ENCODE data around the gene MYL11.
A peak's percentile ranks its signal among the peaks of the same experiment; 100 is the strongest.

Gene MYL11

GRCh38 chr16:30369091-30369937, 5.3 kb upstream of the MYL11 start:
- H3F3A ChIP-seq (ENCODE audit: insufficient read depth, low read length) = peaks cover 14% of the 10 kb centered on the region
- H3K36me3 ChIP-seq (replicated peaks; ENCODE audit: insufficient read depth, low read length) = no peaks in the 10 kb centered on the region
- peak overlapping the region; percentile 96 for H3K4me3 ChIP-seq (ENCODE audit: low read length)
- DNase-seq = peak; percentile 26
- H3K27ac ChIP-seq (ENCODE audit: low read length) = no peak overlapping the region; the same call in 1 of the 2 replicates
- H3K9ac ChIP-seq (ENCODE audit: low read length) = peak overlapping the region; percentile 81
- H2AFZ ChIP-seq (ENCODE audit: low read length) = no peak overlapping the region
- peak overlapping the region; percentile 97 for H3K4me2 ChIP-seq (ENCODE audit: low read depth, low read length)
- no peaks in the 10 kb centered on the region for H3K9me2 ChIP-seq (replicated peaks; ENCODE audit: insufficient read depth, low read length)
- no peak for TF ChIP-seq CTCF (IDR thresholded peaks at IDR 0.05; ENCODE audit: low read length)
- peaks cover 56% of the 10 kb centered on the region for H3K79me2 ChIP-seq (ENCODE audit: low read length)
- H4K20me1 ChIP-seq (ENCODE audit: insufficient read depth, low read length) = peaks cover 13% of the 10 kb centered on the region
- H3K9me3 ChIP-seq (replicated peaks; ENCODE audit: insufficient read depth, low read length) = no peaks in the 10 kb centered on the region
- peaks cover 18% of the 10 kb centered on the region for H3K4me1 ChIP-seq (ENCODE audit: low read length)
- no peaks in the 10 kb centered on the region for H3K27me3 ChIP-seq (replicated peaks; ENCODE audit: insufficient read depth, low read length)

DNA sequence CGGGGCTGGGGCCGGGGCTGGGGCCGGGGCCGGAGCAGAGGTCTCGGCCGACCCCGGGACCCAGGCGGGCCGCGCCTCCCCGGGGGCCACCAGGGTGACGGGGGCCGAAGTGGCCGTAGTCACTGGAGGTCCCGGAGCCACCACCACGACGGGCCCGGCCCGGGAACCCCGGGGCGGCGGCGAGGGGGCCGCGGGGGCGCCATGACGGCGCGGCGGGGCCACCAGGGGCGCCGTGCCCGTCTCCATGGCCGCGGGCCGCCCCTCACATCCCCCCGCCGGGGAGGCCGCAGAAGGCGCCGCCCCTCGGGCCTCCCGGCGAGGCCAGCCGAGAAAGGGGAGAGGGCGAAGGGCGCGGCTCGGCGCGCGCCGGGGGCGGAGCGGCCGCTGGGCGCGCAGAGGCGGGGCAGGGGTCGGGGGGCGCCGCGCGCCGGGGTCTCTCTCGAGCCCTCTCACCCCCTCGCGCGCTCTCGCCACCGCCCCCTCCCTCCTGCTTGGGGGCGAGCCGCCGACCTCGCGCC, 4.6 kb upstream of the MYL11 start:
- H3K9me2 ChIP-seq (replicated peaks; ENCODE audit: insufficient read depth, low read length) = no peaks in the 10 kb centered on the region
- TF ChIP-seq CTCF (IDR thresholded peaks at IDR 0.05; ENCODE audit: low read length) (no peak), EZH2 (optimal IDR thresholded peaks at IDR 0.05; ENCODE audit: low read depth, low read length) (no peak), EZH2phosphoT487 (IDR thresholded peaks at IDR 0.05; ENCODE audit: low read length) (no peak)
- no peak overlapping the region for H3K27ac ChIP-seq (ENCODE audit: low read length)
- peak overlapping the region; percentile 81 for H3K9ac ChIP-seq (ENCODE audit: low read length)
- peaks cover 18% of the 10 kb centered on the region for H3K4me1 ChIP-seq (ENCODE audit: low read length)
- peak overlapping the region; percentile 96 for H3K4me3 ChIP-seq (ENCODE audit: low read length)
- peaks cover 13% of the 10 kb centered on the region for H4K20me1 ChIP-seq (ENCODE audit: insufficient read depth, low read length)
- H3K4me2 ChIP-seq (ENCODE audit: low read depth, low read length) = peak overlapping the region; percentile 97; the same call in 1 of the 2 replicates
- DNase-seq = no peak
- H3K36me3 ChIP-seq (replicated peaks; ENCODE audit: insufficient read depth, low read length) = no peaks in the 10 kb centered on the region
- H2AFZ ChIP-seq (ENCODE audit: low read length) = no peak overlapping the region
- H3K79me2 ChIP-seq (ENCODE audit: low read length) = peaks cover 49% of the 10 kb centered on the region
- H3F3A ChIP-seq (ENCODE audit: insufficient read depth, low read length) = peaks cover 14% of the 10 kb centered on the region
- H3K9me3 ChIP-seq (replicated peaks; ENCODE audit: insufficient read depth, low read length) = no peaks in the 10 kb centered on the region
- no peaks in the 10 kb centered on the region for H3K27me3 ChIP-seq (replicated peaks; ENCODE audit: insufficient read depth, low read length)

- Histone ChIP-seq H3K9ac (ENCODE audit: low read length) (peak within 1 kb of the TSS; percentile 81), H2AFZ (ENCODE audit: low read length) (peak within 1 kb of the TSS; percentile 54; the same call in 1 of the 2 replicates), H3K27me3 (replicated peaks; ENCODE audit: insufficient read depth, low read length) (no peaks in the 10 kb centered on the region), H3K9me3 (replicated peaks; ENCODE audit: insufficient read depth, low read length) (no peaks in the 10 kb centered on the region), H3F3A (ENCODE audit: insufficient read depth, low read length) (peaks cover 14% of the 10 kb centered on the region), H3K9me2 (replicated peaks; ENCODE audit: insufficient read depth, low read length) (no peaks in the 10 kb centered on the region), H3K36me3 (replicated peaks; ENCODE audit: insufficient read depth, low read length) (no peaks in the 10 kb centered on the region), H3K79me2 (ENCODE audit: low read length) (peaks cover 42% of the 10 kb centered on the region), H3K4me2 (ENCODE audit: low read depth, low read length) (peak within 1 kb of the TSS; percentile 97), H4K20me1 (ENCODE audit: insufficient read depth, low read length) (peaks cover 13% of the 10 kb centered on the region), H3K4me1 (ENCODE audit: low read length) (peaks cover 18% of the 10 kb centered on the region), H3K4me3 (ENCODE audit: low read length) (peak within 1 kb of the TSS; percentile 96), H3K27ac (ENCODE audit: low read length) (peak within 1 kb of the TSS; percentile 59; the same call in 1 of the 2 replicates)
- peak; percentile 99 for DNase-seq
- no peak for TF ChIP-seq EZH2phosphoT487 (IDR thresholded peaks at IDR 0.05; ENCODE audit: low read length)
- 0 out of 2 replicates have a peak, but pooled peaks have one; percentile 21 for TF ChIP-seq CTCF (IDR thresholded peaks at IDR 0.05; ENCODE audit: low read length)
- TF ChIP-seq EZH2 (optimal IDR thresholded peaks at IDR 0.05; ENCODE audit: low read depth, low read length) = no peak
Observed at GRCh38 chr16:30370456-30371247, 4.0 kb upstream of the MYL11 start, which contains the start of gene TBC1D10B. TBC1D10B (minus strand) TSS chr16:30370494; CDS start chr16:30370183, 311 bp downstream.
